MG63 (cell line): ENCODE results near the gene AARSD1. TPM values are rescaled to one million over a fixed set of nuclear protein-coding genes. Genes with fewer than 3 reads are reported as not detected.
"Not testable (repeated sequence)": the region's sequence is repeated elsewhere in the genome, so short reads cannot be mapped to it uniquely, and the experiment has no call there.

ENCODE experiments used
- DNase-seq: peaks from one replicate; pipeline ENCODE4 v3.0.0-alpha.2; 2020
- H3K27me3 ChIP-seq: fragments of 250-450 bp; sonication (Bioruptor Pico); 2 replicates; pipeline ENCODE4 v1.5.1; 2020; ENCODE audit warnings: mild to moderate bottlenecking, moderate library complexity
- H3K36me3 ChIP-seq: fragments of 250-450 bp; sonication (Bioruptor Pico); 2 replicates; pipeline ENCODE4 v1.5.1; 2020; ENCODE audit warnings: mild to moderate bottlenecking, moderate library complexity
- H3K4me3 ChIP-seq: fragments of 250-450 bp; sonication (Bioruptor Pico); 2 replicates; pipeline ENCODE4 v1.5.1; 2020; ENCODE audit warnings: mild to moderate bottlenecking, moderate library complexity
- H3K9me3 ChIP-seq: fragments of 250-450 bp; sonication (Bioruptor Pico); 2 replicates; pipeline ENCODE4 v1.5.1; 2020; ENCODE audit warnings: mild to moderate bottlenecking, moderate library complexity
- total RNA-seq: library from RNA; depleted of rRNA; stranded (reverse); fragments of >200 nt; shearing (Covaris generic); gene quantifications from 2 replicates; pipeline ENCODE4 v1.2.3, GENCODE V29; 2014; ENCODE audit warnings: low replicate concordance; rRNA removed

Gene AARSD1, protein sequence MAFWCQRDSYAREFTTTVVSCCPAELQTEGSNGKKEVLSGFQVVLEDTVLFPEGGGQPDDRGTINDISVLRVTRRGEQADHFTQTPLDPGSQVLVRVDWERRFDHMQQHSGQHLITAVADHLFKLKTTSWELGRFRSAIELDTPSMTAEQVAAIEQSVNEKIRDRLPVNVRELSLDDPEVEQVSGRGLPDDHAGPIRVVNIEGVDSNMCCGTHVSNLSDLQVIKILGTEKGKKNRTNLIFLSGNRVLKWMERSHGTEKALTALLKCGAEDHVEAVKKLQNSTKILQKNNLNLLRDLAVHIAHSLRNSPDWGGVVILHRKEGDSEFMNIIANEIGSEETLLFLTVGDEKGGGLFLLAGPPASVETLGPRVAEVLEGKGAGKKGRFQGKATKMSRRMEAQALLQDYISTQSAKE
- 41.7 and 47.0 TPM in 2 replicates for total RNA-seq

GRCh38 chr17:42964161-42964932 is at the start of gene AARSD1:
Gene AARSD1, minus strand, starts transcription at chr17:42964454. Its CDS starts 14 bp downstream, at chr17:42964440.
- peak; percentile 91 for DNase-seq
- H3K4me3 ChIP-seq, result peak within 1 kb of the TSS; percentile 89
- peaks cover 33% of the 10 kb centered on the region for H3K36me3 ChIP-seq
- H3K9me3 ChIP-seq, result no peaks in the 10 kb centered on the region
- no peaks in the 10 kb centered on the region for H3K27me3 ChIP-seq

DNA sequence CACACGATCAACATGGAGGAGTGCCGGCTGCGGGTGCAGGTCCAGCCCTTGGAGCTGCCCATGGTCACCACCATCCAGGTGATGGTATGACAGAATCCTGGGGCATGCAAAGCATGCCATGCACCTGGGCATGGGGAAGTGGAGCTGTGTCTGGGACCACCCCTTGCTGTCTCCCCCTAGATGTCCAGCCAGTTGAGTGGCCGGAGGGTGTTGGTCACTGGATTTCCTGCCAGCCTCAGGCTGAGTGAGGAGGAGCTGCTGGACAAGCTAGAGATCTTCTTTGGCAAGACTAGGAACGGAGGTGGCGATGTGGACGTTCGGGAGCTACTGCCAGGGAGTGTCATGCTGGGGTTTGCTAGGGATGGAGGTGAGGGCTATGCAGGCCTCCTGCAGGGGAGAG is 49.0 kb upstream of the AARSD1 start:
- Histone ChIP-seq H3K9me3 (no peaks in the 10 kb centered on the region), H3K36me3 (peaks cover 37% of the 10 kb centered on the region), H3K4me3 (no peak overlapping the region), H3K27me3 (no peaks in the 10 kb centered on the region)
- DNase-seq, result no peak

DNA sequence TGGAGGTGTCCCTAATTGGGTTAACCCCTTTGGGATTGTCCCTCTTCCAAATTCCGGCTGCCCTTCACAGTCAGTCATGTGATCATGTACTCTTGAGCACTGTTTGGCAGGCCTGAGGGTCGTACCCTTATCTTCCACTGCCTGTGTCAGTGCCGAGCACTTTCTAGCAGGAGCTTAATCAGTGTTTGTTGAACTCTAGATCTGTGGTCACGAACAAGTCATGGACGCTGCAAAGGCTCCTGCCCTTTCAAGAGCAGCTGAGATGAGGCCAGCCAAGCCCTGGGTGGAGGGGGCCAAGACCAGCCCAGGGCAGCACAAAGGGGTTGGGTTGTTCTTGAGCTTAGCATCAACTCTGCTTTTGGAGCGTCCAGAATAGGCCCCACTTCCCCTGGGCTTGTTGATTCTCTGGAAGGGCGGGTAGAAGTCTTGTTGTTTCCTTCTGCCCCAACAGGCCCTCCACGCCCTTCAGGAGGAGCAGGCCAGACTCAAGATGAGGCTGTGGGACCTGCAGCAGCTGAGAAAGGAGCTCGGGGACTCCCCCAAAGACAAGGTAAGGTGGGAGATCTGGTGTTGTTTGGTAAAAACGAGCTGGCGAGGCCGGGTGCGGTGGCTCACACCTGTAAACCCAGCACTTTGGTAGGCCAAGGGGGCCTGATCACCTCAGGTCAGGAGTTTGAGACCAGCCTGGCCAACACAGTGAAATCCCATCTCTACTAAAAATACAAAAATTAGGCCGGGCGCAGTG is 47.6 kb upstream of the AARSD1 start:
- no peak overlapping the region for H3K4me3 ChIP-seq
- no peak for DNase-seq
- no peaks in the 10 kb centered on the region for H3K9me3 ChIP-seq
- H3K36me3 ChIP-seq, result peaks cover 27% of the 10 kb centered on the region
- no peaks in the 10 kb centered on the region for H3K27me3 ChIP-seq

GRCh38 chr17:43010667-43011308 is 46.5 kb upstream of the AARSD1 start:
- no peak for DNase-seq
- Histone ChIP-seq H3K36me3 (peaks cover 20% of the 10 kb centered on the region), H3K27me3 (no peaks in the 10 kb centered on the region), H3K4me3 (no peak overlapping the region), H3K9me3 (no peaks in the 10 kb centered on the region)

GRCh38 chr17:43006639-43007551 is 42.6 kb upstream of the AARSD1 start, which contains the start of gene IFI35:
Gene IFI35, plus strand, starts transcription at chr17:43006784. Its CDS starts 164 bp downstream, at chr17:43006948.
- H3K27me3 ChIP-seq, result no peaks in the 10 kb centered on the region
- no peaks in the 10 kb centered on the region for H3K9me3 ChIP-seq
- peak within 1 kb of the TSS; percentile 66 for H3K4me3 ChIP-seq
- peak; percentile 90 for DNase-seq
- H3K36me3 ChIP-seq, result peaks cover 33% of the 10 kb centered on the region

- peaks cover 65% of the 10 kb centered on the region for H3K36me3 ChIP-seq
- H3K9me3 ChIP-seq, result no peaks in the 10 kb centered on the region
- DNase-seq, result peak; percentile 92
- H3K27me3 ChIP-seq, result no peaks in the 10 kb centered on the region
- H3K4me3 ChIP-seq, result no peak overlapping the region
Measured at GRCh38 chr17:43003542-43004172, 39.4 kb upstream of the AARSD1 start.

DNA sequence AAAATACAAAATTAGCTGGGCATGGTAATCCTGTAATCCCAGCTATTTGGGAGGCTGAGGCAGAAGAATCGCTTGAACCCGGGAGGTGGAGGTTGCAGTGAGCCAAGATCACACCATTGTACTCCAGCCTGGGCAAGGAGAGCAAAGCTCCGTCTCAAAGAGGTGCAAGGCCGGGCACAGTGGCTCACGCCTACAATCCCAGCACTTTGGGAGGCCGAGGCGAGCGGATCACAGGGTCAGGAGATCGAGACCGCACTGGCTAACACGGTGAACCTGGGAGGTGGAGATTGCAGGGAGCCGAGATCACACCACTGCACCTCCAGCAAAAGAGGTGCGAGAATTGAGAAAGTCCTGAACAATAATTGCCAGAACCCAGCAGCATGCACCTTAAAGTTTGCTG is 36.6 kb upstream of the AARSD1 start:
- H3K9me3 ChIP-seq, H3K27me3 ChIP-seq, DNase-seq, H3K4me3 ChIP-seq: not testable (repeated sequence)
- H3K36me3 ChIP-seq, result peaks cover 66% of the 10 kb centered on the region

- no peaks in the 10 kb centered on the region for H3K9me3 ChIP-seq
- H3K27me3 ChIP-seq, result no peaks in the 10 kb centered on the region
- peaks cover 56% of the 10 kb centered on the region for H3K36me3 ChIP-seq
- no peak for DNase-seq
- peak overlapping the region; percentile 88 for H3K4me3 ChIP-seq
Measured at GRCh38 chr17:42999003-42999525, 34.8 kb upstream of the AARSD1 start.

DNA sequence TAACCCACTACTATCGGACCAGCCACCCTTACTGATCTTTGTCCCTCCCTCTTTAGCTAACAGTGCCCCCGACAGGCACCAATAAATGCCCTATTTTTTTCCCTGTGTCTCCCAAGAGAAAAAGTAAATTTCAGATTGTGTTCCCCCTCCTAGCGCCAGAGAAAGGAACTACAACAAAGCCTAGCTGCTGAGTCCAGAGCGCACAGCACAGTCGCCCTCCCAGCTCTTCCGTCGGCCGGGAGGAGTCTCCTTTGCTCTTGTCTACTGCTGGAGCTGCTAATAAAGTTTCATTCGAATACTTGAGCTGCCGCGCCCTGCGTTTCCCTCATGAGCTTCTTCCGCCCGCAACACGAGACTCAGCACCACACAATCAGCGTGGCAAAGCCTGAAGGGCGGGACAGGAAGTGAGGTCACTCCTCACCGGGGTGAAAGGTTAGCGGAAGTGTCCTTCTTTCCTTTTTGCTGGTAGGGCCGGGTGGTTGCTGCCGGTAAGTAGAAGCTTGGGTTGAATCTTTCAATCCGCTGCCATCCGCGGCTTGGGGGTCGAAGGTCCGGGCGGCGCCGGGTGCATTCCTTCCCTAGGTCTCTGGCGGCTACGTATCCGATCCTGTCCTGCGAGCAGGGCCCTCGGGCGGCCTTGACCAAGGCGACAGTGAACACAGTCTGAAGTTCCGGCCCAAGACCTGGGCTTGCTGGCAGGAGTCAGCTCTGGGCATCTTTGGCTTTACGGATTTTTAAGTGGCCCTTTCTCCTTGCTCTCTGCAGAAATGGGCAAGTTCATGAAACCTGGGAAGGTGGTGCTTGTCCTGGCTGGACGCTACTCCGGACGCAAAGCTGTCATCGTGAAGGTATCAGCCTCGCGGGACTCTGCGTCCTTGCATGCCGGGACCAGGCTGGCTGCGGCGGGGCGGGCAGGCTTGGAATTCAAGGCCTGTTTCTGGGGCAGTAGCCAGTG is 34.0 kb upstream of the AARSD1 start, which contains the start of gene RPL27:
Gene RPL27 (plus strand): TSS at position 436 of the 955 bp plus-strand sequence. CDS start 332 bp downstream, at position 768.
- H3K4me3 ChIP-seq, result peak within 1 kb of the TSS; percentile 88
- DNase-seq, result peak; percentile 99
- no peaks in the 10 kb centered on the region for H3K9me3 ChIP-seq
- H3K36me3 ChIP-seq, result peaks cover 49% of the 10 kb centered on the region
- H3K27me3 ChIP-seq, result no peaks in the 10 kb centered on the region

DNA sequence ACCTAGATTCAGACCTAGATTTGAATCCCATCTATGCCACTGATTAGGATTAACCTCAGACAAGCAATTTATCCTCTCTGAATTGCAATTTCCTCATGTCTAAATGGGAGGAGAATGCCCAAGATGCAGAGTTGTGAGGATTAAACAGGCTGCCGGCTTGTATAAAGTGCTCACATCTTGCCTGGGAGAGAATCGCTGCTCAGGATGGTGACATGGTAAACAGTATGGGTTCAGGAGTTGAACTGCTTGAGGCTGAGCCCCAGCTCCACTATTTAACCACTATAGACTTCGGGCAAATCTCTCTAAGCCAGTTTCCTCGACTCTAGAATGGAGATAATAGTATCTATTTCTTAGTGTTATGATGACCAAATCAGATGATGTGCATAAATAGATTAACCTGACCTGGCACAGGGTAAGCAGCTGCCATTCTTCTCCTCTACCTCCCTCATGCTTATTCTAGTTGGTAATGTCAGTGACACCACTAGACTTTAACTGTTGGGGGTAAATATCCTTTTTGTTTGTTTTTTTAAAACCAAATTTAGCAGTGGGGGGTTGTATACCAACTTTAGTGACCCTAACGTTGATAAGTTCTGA is 33.2 kb upstream of the AARSD1 start:
- Histone ChIP-seq H3K4me3 (peak overlapping the region; percentile 88), H3K9me3 (no peaks in the 10 kb centered on the region), H3K27me3 (no peaks in the 10 kb centered on the region), H3K36me3 (peaks cover 47% of the 10 kb centered on the region)
- DNase-seq, result no peak

GRCh38 chr17:42993913-42994312 is 29.7 kb upstream of the AARSD1 start:
- not testable (repeated sequence) for DNase-seq, H3K27me3 ChIP-seq, H3K4me3 ChIP-seq, H3K9me3 ChIP-seq
- peaks cover 34% of the 10 kb centered on the region for H3K36me3 ChIP-seq

- Histone ChIP-seq H3K27me3 (no peaks in the 10 kb centered on the region), H3K36me3 (peaks cover 38% of the 10 kb centered on the region), H3K9me3 (no peaks in the 10 kb centered on the region), H3K4me3 (no peak overlapping the region)
- no peak for DNase-seq
Measured at GRCh38 chr17:42992872-42993271, 28.6 kb upstream of the AARSD1 start.

GRCh38 chr17:42991471-42991870 is 27.2 kb upstream of the AARSD1 start:
- Histone ChIP-seq H3K36me3 (peaks cover 45% of the 10 kb centered on the region), H3K27me3 (no peaks in the 10 kb centered on the region), H3K9me3 (no peaks in the 10 kb centered on the region), H3K4me3 (no peak overlapping the region)
- no peak for DNase-seq
